ENCODE results near the gene OR52E6. TPM values are rescaled to one million over a fixed set of nuclear protein-coding genes. Genes with fewer than 3 reads are reported as not detected.

Gene OR52E6
- total RNA-seq, 3 donors from 2014 or later: not detected

GRCh38 chr11:5880329-5880728 is 38.6 kb upstream of the OR52E6 start, which contains the start of gene OR52E4:
Gene OR52E4, plus strand, starts transcription at chr11:5880629. Its CDS starts 3,664 bp downstream, at chr11:5884293.
- DNase-seq (ENCODE audit: low spot score in 2 of 2): no peak
- H3K4me1 ChIP-seq: no peaks in the 10 kb centered on the region
- no peak within 1 kb of the TSS for H3K4me3 ChIP-seq
- no peaks in the 10 kb centered on the region for H3K9me3 ChIP-seq
- H3K27ac ChIP-seq: no peak within 1 kb of the TSS
- H3K27me3 ChIP-seq: no peaks in the 10 kb centered on the region
- H3K36me3 ChIP-seq: no peaks in the 10 kb centered on the region
- intact Hi-C loops (cut with DNase I; ENCODE audit: low total_unique reads): no loop called here
- TF ChIP-seq POLR2A (IDR thresholded peaks at IDR 0.05) (no peak), CTCF (IDR thresholded peaks at IDR 0.05) (no peak), POLR2AphosphoS5 (IDR thresholded peaks at IDR 0.05) (no peak)

GRCh38 chr11:5878564-5878963 is 36.9 kb upstream of the OR52E6 start:
- no peak for DNase-seq (ENCODE audit: low spot score in 2 of 2)
- H3K27me3 ChIP-seq: no peaks in the 10 kb centered on the region
- TF ChIP-seq POLR2A (IDR thresholded peaks at IDR 0.05) (no peak), POLR2AphosphoS5 (IDR thresholded peaks at IDR 0.05) (no peak), CTCF (IDR thresholded peaks at IDR 0.05) (no peak)
- no peaks in the 10 kb centered on the region for H3K9me3 ChIP-seq
- H3K4me3 ChIP-seq: no peak overlapping the region
- H3K36me3 ChIP-seq: no peaks in the 10 kb centered on the region
- no peak overlapping the region for H3K27ac ChIP-seq
- intact Hi-C loops (cut with DNase I; ENCODE audit: low total_unique reads): no loop called here
- no peaks in the 10 kb centered on the region for H3K4me1 ChIP-seq

- Histone ChIP-seq H3K36me3 (no peaks in the 10 kb centered on the region), H3K27ac (no peak overlapping the region), H3K9me3 (no peaks in the 10 kb centered on the region), H3K4me3 (no peak overlapping the region), H3K27me3 (no peaks in the 10 kb centered on the region), H3K4me1 (no peaks in the 10 kb centered on the region)
- no peak for DNase-seq (ENCODE audit: low spot score in 2 of 2)
- no peak for TF ChIP-seq POLR2A (IDR thresholded peaks at IDR 0.05)
- TF ChIP-seq CTCF (IDR thresholded peaks at IDR 0.05): no peak
- no peak for TF ChIP-seq POLR2AphosphoS5 (IDR thresholded peaks at IDR 0.05)
- intact Hi-C loops (cut with DNase I; ENCODE audit: low total_unique reads): no loop called here
Observed at GRCh38 chr11:5865826-5866225, 24.1 kb upstream of the OR52E6 start.

GRCh38 chr11:5857590-5857989 is 15.9 kb upstream of the OR52E6 start, which contains the start of gene OR52E8:
Gene OR52E8, minus strand, starts transcription at chr11:5857690. Its CDS starts 0 bp downstream, at chr11:5857690.
- DNase-seq (ENCODE audit: low spot score in 2 of 2): no peak
- H3K27ac ChIP-seq: no peak within 1 kb of the TSS
- no peak for TF ChIP-seq CTCF (IDR thresholded peaks at IDR 0.05)
- no peak for TF ChIP-seq POLR2A (IDR thresholded peaks at IDR 0.05)
- TF ChIP-seq POLR2AphosphoS5 (IDR thresholded peaks at IDR 0.05): no peak
- H3K4me3 ChIP-seq: no peak within 1 kb of the TSS
- intact Hi-C loops (cut with DNase I; ENCODE audit: low total_unique reads): no loop called here
- H3K9me3 ChIP-seq: no peaks in the 10 kb centered on the region
- no peaks in the 10 kb centered on the region for H3K36me3 ChIP-seq
- H3K4me1 ChIP-seq: no peaks in the 10 kb centered on the region
- no peaks in the 10 kb centered on the region for H3K27me3 ChIP-seq

- no peak overlapping the region for H3K4me3 ChIP-seq
- no peaks in the 10 kb centered on the region for H3K36me3 ChIP-seq
- peaks cover 0 to 6% of the 10 kb centered on the region in 2 donors for H3K9me3 ChIP-seq
- DNase-seq (ENCODE audit: low spot score in 2 of 2): no peak
- TF ChIP-seq POLR2AphosphoS5 (IDR thresholded peaks at IDR 0.05) (no peak), CTCF (IDR thresholded peaks at IDR 0.05) (no peak), POLR2A (IDR thresholded peaks at IDR 0.05) (no peak)
- intact Hi-C loops (cut with DNase I; ENCODE audit: low total_unique reads): no loop called here
- H3K4me1 ChIP-seq: no peaks in the 10 kb centered on the region
- no peaks in the 10 kb centered on the region for H3K27me3 ChIP-seq
- H3K27ac ChIP-seq: no peak overlapping the region
Observed at GRCh38 chr11:5851002-5851401, 9.3 kb upstream of the OR52E6 start.
